Peyer's patch (tissue), 4 donors: ENCODE results near the gene L3MBTL1.

Experiments
- CTCF ChIP-seq, 6 experiments: fragments of 450-650 bp in 4 of 6; fragments of 200-600 bp in 2 of 6; sonication (generic) in 1 of 6; IDR thresholded peaks; one replicate each; pipeline ENCODE4 v1.5.1; 2017 to 2019; ENCODE audit warnings: antibody characterized with exemption in 6 of 6, mild to moderate bottlenecking in 3 of 6, moderate library complexity in 1 of 6
- POLR2A ChIP-seq, 2 donors: fragments of 450-650 bp; IDR thresholded peaks; one replicate each; pipeline ENCODE4 v1.5.1; 2017; ENCODE audit warnings: antibody characterized with exemption in 2 of 2, mild to moderate bottlenecking in 2 of 2, moderate library complexity in 2 of 2

GRCh38 chr20:43590036-43590391, 82.5 kb downstream of the L3MBTL1 start:
- TF ChIP-seq POLR2A (IDR thresholded peaks at IDR 0.05): no peak
- TF ChIP-seq CTCF (IDR thresholded peaks at IDR 0.05): no peak
